Transverse colon (tissue), 4 donors: ENCODE results near the gene PRRG2. TPM values are rescaled to one million over a fixed set of nuclear protein-coding genes. Genes with fewer than 3 reads are reported as not detected.
A peak's percentile ranks its signal among the peaks of the same experiment; 100 is the strongest.

ENCODE experiments used
- DNase-seq: peaks from one replicate; pipeline ENCODE4 v3.0.0-alpha.2; 2019
- H3K27ac ChIP-seq, 4 donors: fragments of 200-600 bp; sonication (generic); 2 replicates each; pipeline ENCODE4 v1.5.1; 2016 to 2018; ENCODE audit warnings: inconsistent platforms in 4 of 4
- H3K27me3 ChIP-seq: fragments of 200-600 bp; sonication (generic); 2 replicates; pipeline ENCODE4 v1.5.1; 2017; ENCODE audit warnings: inconsistent platforms
- H3K36me3 ChIP-seq, 4 donors: fragments of 200-600 bp; sonication (generic); 2 replicates each; pipeline ENCODE4 v1.5.1; 2017 to 2019; ENCODE audit warnings: inconsistent platforms in 4 of 4
- H3K4me1 ChIP-seq, 4 donors: fragments of 200-600 bp; sonication (generic); 2 replicates each; pipeline ENCODE4 v1.5.1; 2017 to 2020; ENCODE audit warnings: inconsistent platforms in 4 of 4
- H3K4me3 ChIP-seq, 4 donors: fragments of 200-600 bp; sonication (generic); 1 replicate in 1 of 4; 2 replicates in 3 of 4; pipeline versions ENCODE4 v1.5.1 to v1.6.1; 2017 to 2019; ENCODE audit warnings: inconsistent platforms in 4 of 4
- H3K9me3 ChIP-seq, 2 donors: fragments of 200-600 bp; sonication (generic); 2 replicates each; pipeline ENCODE4 v1.5.1; 2017 to 2019; ENCODE audit warnings: inconsistent platforms in 2 of 2
- EP300 ChIP-seq: sonication (generic); formaldehyde crosslinking; IDR thresholded peaks from one replicate; pipeline ENCODE4 v1.6.1; 2017; ENCODE audit warnings: antibody characterized with exemption, low read depth
- POLR2A ChIP-seq: fragments of 450-650 bp; IDR thresholded peaks from one replicate; pipeline ENCODE4 v1.6.1; 2016; ENCODE audit warnings: antibody characterized with exemption, mild to moderate bottlenecking, moderate library complexity
- POLR2AphosphoS5 ChIP-seq, 3 donors: sonication (generic); formaldehyde crosslinking; IDR thresholded peaks; one replicate each; pipeline ENCODE4 v1.6.1; 2016; ENCODE audit warnings: antibody characterized with exemption in 3 of 3
- WGBS, 2 donors: methylation state at CpG; one replicate each; pipeline ENCODE4 v1.1.5; 2018; ENCODE audit warnings: low coverage in 1 of 2; 5-methylcytosine and 5-hydroxymethylcytosine counted together
- in situ Hi-C, 4 donors: fragments of 200-750 bp; cut with MboI; loops; one replicate each; pipeline versions ENCODE4 v1.15.0 to v1.15.1; 2017; ENCODE audit warnings: low sequenced_read_pairs in 3 of 4, low pct_ligation_motif_present in 1 of 4, low pct_unique_long_range_greater_than_20kb in 1 of 4
- intact Hi-C: fragments of 100-400 bp; cut with DNase I; formaldehyde crosslinking; loops from one replicate; pipeline ENCODE4 v1.15.1; 2023; ENCODE audit warnings: low total_unique reads
- total RNA-seq, 4 donors: library from RNA; depleted of rRNA; stranded (reverse); fragments of >200 nt; gene quantifications; one replicate each; pipeline ENCODE4 v1.1.0, GENCODE V29; 2016
- TF ChIP-seq, protein P1 (sequence below), 5 experiments: fragments of 200-600 bp in 3 of 5; fragments of 450-650 bp in 2 of 5; sonication (generic) in 3 of 5; IDR thresholded peaks; 1 replicate in 2 of 5; 2 replicates in 3 of 5; pipeline ENCODE4 v1.5.1; 2016 to 2017; ENCODE audit warnings: antibody characterized with exemption in 5 of 5, inconsistent platforms in 3 of 5, mild to moderate bottlenecking in 2 of 5, moderate library complexity in 1 of 5

The PRRG2 gene
- total RNA-seq, 4 donors from 2014 or later, result 0.40 to 22.7 (median 12.2) TPM

GRCh38 chr19:49564616-49565045 is 16.5 kb upstream of the PRRG2 start:
- TF ChIP-seq POLR2A, result peak; percentile 34
- TF ChIP-seq POLR2AphosphoS5 (IDR thresholded peaks at IDR 0.05), result peak in 2 of 3 donors; percentile 62
- TF ChIP-seq EP300, result no peak
- peak; percentile 54 for DNase-seq
- 48 to 57% methylated on average over 3 to 6 of the region's 6 CpGs for WGBS, 2 donors
- intact Hi-C loops (no loop called here), in situ Hi-C loops (no loop called here)
- Histone ChIP-seq H3K27me3 (no peaks in the 10 kb centered on the region), H3K4me3 (no peak overlapping the region), H3K27ac (peak overlapping the region; percentile 79 to 92 (median 86)), H3K4me1 (peaks cover 22 to 100% (median 83%) of the 10 kb centered on the region in 4 donors), H3K9me3 (no peaks in the 10 kb centered on the region), H3K36me3 (no peaks in the 10 kb centered on the region)

DNA sequence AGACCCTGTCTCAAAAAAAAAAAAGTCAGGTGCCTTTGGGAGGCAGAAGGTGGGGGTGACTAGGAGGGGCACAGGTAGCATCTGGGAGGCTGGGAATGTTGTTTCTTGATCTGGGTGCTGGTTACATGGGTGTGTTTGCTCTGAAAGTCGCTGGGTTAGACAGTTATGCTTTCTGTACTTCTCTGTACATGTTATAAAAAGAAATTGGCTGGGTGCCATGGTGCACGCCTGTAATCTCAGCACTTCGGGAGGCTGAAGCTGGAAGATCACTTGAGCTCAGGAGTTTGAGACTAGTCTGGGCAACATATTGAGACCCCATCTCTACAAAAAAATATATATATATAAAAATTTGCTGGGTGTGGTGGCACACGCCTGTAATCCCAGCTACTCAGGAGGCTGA is 15.9 kb upstream of the PRRG2 start:
- H3K27me3 ChIP-seq, result no peaks in the 10 kb centered on the region
- WGBS, 2 donors, result 23% methylated on average over 4 of the region's 4 CpGs; no CpG with 5 or more reads in 1 of the 2 donors
- H3K4me3 ChIP-seq, result no peak overlapping the region
- peak; percentile 82 for DNase-seq
- H3K27ac ChIP-seq, result peak overlapping the region; percentile 79 to 92 (median 86)
- TF ChIP-seq POLR2AphosphoS5 (IDR thresholded peaks at IDR 0.05), result no peak
- TF ChIP-seq, protein P1, sequence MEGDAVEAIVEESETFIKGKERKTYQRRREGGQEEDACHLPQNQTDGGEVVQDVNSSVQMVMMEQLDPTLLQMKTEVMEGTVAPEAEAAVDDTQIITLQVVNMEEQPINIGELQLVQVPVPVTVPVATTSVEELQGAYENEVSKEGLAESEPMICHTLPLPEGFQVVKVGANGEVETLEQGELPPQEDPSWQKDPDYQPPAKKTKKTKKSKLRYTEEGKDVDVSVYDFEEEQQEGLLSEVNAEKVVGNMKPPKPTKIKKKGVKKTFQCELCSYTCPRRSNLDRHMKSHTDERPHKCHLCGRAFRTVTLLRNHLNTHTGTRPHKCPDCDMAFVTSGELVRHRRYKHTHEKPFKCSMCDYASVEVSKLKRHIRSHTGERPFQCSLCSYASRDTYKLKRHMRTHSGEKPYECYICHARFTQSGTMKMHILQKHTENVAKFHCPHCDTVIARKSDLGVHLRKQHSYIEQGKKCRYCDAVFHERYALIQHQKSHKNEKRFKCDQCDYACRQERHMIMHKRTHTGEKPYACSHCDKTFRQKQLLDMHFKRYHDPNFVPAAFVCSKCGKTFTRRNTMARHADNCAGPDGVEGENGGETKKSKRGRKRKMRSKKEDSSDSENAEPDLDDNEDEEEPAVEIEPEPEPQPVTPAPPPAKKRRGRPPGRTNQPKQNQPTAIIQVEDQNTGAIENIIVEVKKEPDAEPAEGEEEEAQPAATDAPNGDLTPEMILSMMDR (IDR thresholded peaks at IDR 0.05), result no peak
- TF ChIP-seq POLR2A, result no peak
- no peak for TF ChIP-seq EP300
- in situ Hi-C loops, result no loop called here
- no peaks in the 10 kb centered on the region for H3K36me3 ChIP-seq
- H3K4me1 ChIP-seq, result peaks cover 17 to 100% (median 81%) of the 10 kb centered on the region in 4 donors
- intact Hi-C loops, result no loop called here
- H3K9me3 ChIP-seq, result no peaks in the 10 kb centered on the region

DNA sequence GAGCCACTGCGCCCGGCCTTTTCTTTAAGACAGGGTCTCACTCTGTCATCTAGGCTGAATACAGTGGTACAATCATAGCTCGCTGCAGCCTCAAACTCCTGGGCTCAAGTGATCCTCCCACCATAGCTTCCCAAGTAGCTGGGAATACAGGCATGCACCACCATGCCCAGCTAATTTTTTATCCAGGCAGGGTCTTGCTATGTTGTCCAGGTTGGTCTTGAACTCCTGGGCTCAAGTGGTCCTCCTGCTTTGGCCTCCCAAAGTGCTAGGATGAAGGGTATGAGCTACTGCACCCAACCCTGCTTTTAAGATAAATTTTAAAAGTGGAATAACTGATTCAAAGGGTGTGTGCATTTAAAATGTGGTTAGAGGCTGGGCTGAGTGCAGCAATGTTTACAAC is 14.8 kb upstream of the PRRG2 start:
- in situ Hi-C loops (no loop called here), intact Hi-C loops (no loop called here)
- no peak overlapping the region for H3K4me3 ChIP-seq
- H3K27ac ChIP-seq, result peak overlapping the region in 3 of 4 donors; percentile 79 to 92 (median 85)
- TF ChIP-seq EP300 (no peak), POLR2AphosphoS5 (IDR thresholded peaks at IDR 0.05) (no peak), POLR2A (no peak)
- TF ChIP-seq, protein P1 (IDR thresholded peaks at IDR 0.05), result no peak
- 97% methylated on average over 3 of the region's 3 CpGs; no CpG with 5 or more reads in 1 of the 2 donors for WGBS, 2 donors
- no peaks in the 10 kb centered on the region for H3K27me3 ChIP-seq
- H3K9me3 ChIP-seq, result no peaks in the 10 kb centered on the region
- H3K4me1 ChIP-seq, result peaks cover 20 to 100% (median 81%) of the 10 kb centered on the region in 4 donors
- no peak for DNase-seq
- no peaks in the 10 kb centered on the region for H3K36me3 ChIP-seq

DNA sequence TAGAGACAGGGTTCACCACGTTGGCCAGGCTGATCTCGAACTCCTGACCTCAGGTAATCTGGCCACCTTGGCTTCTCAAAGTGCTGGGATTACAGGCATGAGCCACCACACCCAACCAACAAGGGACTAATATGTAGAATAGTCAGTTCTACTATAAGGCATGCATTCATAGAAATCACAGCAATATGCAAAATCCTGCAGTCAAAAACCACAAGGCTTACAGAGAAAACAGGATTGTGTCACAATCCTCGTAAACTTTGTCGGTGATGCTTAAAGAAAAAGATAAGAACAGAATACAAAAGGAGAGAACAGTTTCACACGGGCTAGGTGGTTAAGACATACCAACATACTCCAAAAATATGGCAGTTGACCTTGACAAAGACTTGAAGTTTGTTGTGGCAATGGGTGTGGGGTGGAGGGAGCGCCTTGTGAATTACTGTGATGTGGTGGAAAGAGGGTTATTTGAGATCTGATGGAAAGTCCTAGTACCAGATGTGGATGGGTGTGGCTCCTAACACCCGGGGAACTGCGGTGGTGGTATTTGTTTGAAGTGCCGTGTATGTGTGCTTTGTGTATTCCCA is 13.2 kb upstream of the PRRG2 start:
- WGBS, 2 donors, result 25 to 45% methylated on average over 2 to 9 of the region's 9 CpGs
- H3K36me3 ChIP-seq, result no peaks in the 10 kb centered on the region

More for the DNA sequence above, 13.2 kb upstream of the PRRG2 start:
- in situ Hi-C loops (no loop called here), intact Hi-C loops (no loop called here)
- TF ChIP-seq POLR2A (no peak), EP300 (no peak), POLR2AphosphoS5 (IDR thresholded peaks at IDR 0.05) (peak in 2 of 3 donors; percentile 22 to 41)
- TF ChIP-seq, protein P1 (IDR thresholded peaks at IDR 0.05), result no peak
- Histone ChIP-seq H3K4me1 (peaks cover 20 to 90% (median 71%) of the 10 kb centered on the region in 4 donors), H3K9me3 (no peaks in the 10 kb centered on the region), H3K27me3 (no peaks in the 10 kb centered on the region), H3K4me3 (no peak overlapping the region), H3K27ac (peak overlapping the region; percentile 77 to 92 (median 82))
- DNase-seq, result peak; percentile 57
